ENCODE measurements around the gene PAN3.

DNA sequence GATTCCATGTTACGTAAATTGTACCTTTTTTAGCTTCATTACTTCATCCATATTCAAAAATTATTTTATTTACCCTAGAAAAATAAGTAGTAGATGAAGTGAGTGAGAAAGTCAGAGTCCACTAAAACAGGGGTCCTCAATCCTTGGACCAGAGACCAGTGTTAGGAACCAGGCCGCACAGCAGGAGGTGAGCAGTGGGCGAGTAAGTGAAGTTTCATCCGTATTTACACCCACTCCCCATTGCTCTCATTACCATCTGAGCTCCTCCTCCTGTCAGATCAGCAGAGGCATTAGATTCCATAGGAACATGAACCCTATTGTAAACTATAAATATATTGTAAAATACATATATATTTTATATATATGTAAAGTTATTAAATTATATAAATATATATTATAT is 119.0 kb downstream of the PAN3 start:
- TF ChIP-seq CTCF (IDR thresholded peaks at IDR 0.05; ENCODE audit: low read length) (no peak), EZH2 (IDR thresholded peaks at IDR 0.05; ENCODE audit: borderline replicate concordance, low read length) (no peak)

Measured in OCI-LY1 (cell line).